A673 (cell line): ENCODE data around the gene CKMT2. TPM values are rescaled to one million over a fixed set of nuclear protein-coding genes. Genes with fewer than 3 reads are reported as not detected.

Experiments
- BruUV-seq: library from RNA; stranded (reverse); fragments of 400-500 nt; replicated peaks from 2 replicates; lab custom pipeline; 2021; lab: Mats Ljungman, UMichigan
- CTCF ChIA-PET: fragments of 300-600 bp; sonication (Branson Sonifier 250); formaldehyde crosslinking; loops from one replicate; lab custom pipeline; 2022; ENCODE audit warnings: antibody characterized with exemption; lab: Charles Lee
- POLR2A ChIA-PET: fragments of 300-600 bp; sonication (Branson Sonifier 250); formaldehyde crosslinking; loops from one replicate; lab custom pipeline; 2022; ENCODE audit warnings: antibody characterized with exemption; ENCODE audit not compliant: low non-redundant PET; lab: Charles Lee
- DNase-seq: peaks from one replicate; pipeline ENCODE4 v3.0.0-alpha.2; 2015; ENCODE audit warnings: low spot score
- H3K27ac ChIP-seq: fragments of 200-600 bp; sonication (generic); 2 replicates; pipeline ENCODE4 v1.5.1; 2016; ENCODE audit warnings: mixed run types, low read depth, mild to moderate bottlenecking, mixed read lengths, antibody characterized with exemption, low read length; ENCODE audit not compliant: poor library complexity, severe bottlenecking
- H3K27me3 ChIP-seq: fragments of 200-600 bp; sonication (generic); replicated peaks from 2 replicates; pipeline ENCODE4 v1.6.1; 2017; ENCODE audit warnings: mixed run types, low read depth, mild to moderate bottlenecking, mixed read lengths, antibody characterized with exemption, low read length; ENCODE audit not compliant: insufficient read depth, poor library complexity
- H3K36me3 ChIP-seq: fragments of 200-600 bp; sonication (generic); 2 replicates; pipeline ENCODE4 v1.6.1; 2016; ENCODE audit warnings: mixed run types, mild to moderate bottlenecking, mixed read lengths, antibody characterized with exemption, low read length; ENCODE audit not compliant: insufficient read depth, poor library complexity, severe bottlenecking
- H3K4me1 ChIP-seq: fragments of 200-600 bp; sonication (generic); 2 replicates; pipeline ENCODE4 v1.6.1; 2017; ENCODE audit warnings: mixed run types, mild to moderate bottlenecking, mixed read lengths, antibody characterized with exemption, low read length; ENCODE audit not compliant: insufficient read depth, poor library complexity, severe bottlenecking
- H3K4me3 ChIP-seq: fragments of 200-600 bp; sonication (generic); 2 replicates; pipeline ENCODE4 v1.5.1; 2016; ENCODE audit warnings: low read depth, mixed run types, mild to moderate bottlenecking, mixed read lengths, low read length; ENCODE audit not compliant: poor library complexity, severe bottlenecking
- H3K9me3 ChIP-seq: fragments of 200-600 bp; sonication (generic); 2 replicates; pipeline ENCODE4 v1.6.1; 2016; ENCODE audit warnings: mixed run types, low read depth, mild to moderate bottlenecking, mixed read lengths, antibody characterized with exemption, low read length; ENCODE audit not compliant: poor library complexity, severe bottlenecking
- EZH2 ChIP-seq: fragments of 200-600 bp; sonication (generic); IDR thresholded peaks from 2 replicates; pipeline ENCODE4 v1.6.1; 2017; ENCODE audit warnings: borderline replicate concordance, low read depth, mild to moderate bottlenecking, mixed read lengths, antibody characterized with exemption, low read length; ENCODE audit not compliant: poor library complexity, severe bottlenecking
- intact Hi-C: fragments of 100-400 bp; cut with micrococcal nuclease; formaldehyde crosslinking; loops from one replicate; pipeline ENCODE4 v1.10.0; 2022; ENCODE audit not compliant: unreplicated experiment
- total RNA-seq: library from RNA; stranded (reverse); gene quantifications from 2 replicates; pipeline ENCODE4 v1.2.3, GENCODE V29; 2021
- TF ChIP-seq, protein P1 (sequence below): fragments of 300-800, 200-600 bp; sonication (generic); conservative IDR thresholded peaks from 2 replicates; pipeline ENCODE4 v1.5.1; 2017; ENCODE audit warnings: low read depth, mild to moderate bottlenecking, antibody characterized with exemption, low read length, moderate library complexity, mixed read lengths

Gene CKMT2
- total RNA-seq, 1 experiment from 2014 or later: not detected

DNA sequence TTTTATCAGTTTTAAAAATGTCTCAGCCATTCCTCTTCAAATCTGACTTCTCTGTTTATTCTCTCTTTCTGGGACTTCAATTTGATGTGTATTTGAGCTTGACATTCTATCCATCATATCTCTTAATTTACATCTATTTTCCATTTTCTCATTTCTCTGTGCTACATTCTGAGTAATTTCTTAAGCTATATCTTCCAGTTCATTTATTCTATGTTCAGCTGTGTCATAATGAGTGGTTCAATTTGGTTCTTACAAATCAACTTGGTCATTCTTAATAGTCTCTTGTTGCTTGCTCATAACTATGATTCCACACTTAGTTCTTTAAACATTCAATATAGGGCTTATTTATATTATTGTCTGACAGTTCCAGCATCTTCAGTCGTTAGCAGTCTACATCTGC, 16.9 kb downstream of the CKMT2 start:
- Histone ChIP-seq H3K36me3 (no peaks in the 10 kb centered on the region), H3K4me3 (no peak overlapping the region), H3K27me3 (no peaks in the 10 kb centered on the region), H3K9me3 (no peaks in the 10 kb centered on the region), H3K27ac (no peak overlapping the region), H3K4me1 (no peaks in the 10 kb centered on the region)
- no TSS peak for BruUV-seq
- no peak for DNase-seq
- POLR2A ChIA-PET: no interaction called here
- intact Hi-C loops: no loop called here
- CTCF ChIA-PET: no interaction called here
- TF ChIP-seq, protein P1, sequence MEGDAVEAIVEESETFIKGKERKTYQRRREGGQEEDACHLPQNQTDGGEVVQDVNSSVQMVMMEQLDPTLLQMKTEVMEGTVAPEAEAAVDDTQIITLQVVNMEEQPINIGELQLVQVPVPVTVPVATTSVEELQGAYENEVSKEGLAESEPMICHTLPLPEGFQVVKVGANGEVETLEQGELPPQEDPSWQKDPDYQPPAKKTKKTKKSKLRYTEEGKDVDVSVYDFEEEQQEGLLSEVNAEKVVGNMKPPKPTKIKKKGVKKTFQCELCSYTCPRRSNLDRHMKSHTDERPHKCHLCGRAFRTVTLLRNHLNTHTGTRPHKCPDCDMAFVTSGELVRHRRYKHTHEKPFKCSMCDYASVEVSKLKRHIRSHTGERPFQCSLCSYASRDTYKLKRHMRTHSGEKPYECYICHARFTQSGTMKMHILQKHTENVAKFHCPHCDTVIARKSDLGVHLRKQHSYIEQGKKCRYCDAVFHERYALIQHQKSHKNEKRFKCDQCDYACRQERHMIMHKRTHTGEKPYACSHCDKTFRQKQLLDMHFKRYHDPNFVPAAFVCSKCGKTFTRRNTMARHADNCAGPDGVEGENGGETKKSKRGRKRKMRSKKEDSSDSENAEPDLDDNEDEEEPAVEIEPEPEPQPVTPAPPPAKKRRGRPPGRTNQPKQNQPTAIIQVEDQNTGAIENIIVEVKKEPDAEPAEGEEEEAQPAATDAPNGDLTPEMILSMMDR: no peak
- TF ChIP-seq EZH2: no peak

DNA sequence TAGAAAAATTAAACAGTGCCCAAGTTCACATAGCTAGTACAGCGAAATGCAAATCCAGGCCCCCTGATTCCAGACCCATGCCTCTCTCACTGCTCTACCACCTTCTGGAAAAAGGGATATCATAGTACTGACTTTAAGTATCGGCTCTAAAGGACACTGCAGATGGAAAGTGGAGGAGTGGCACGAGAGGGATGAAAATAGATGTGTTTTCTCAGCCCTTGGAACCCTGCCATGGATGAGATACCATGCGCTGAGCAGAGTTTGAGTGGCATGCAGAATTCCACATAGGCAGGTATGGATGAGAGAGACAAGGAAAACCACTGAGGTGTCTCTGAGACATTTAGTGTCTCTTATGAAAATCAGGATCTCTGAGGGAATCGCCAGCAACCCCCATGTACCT, 18.8 kb downstream of the CKMT2 start:
- H3K4me1 ChIP-seq: no peaks in the 10 kb centered on the region
- H3K27ac ChIP-seq: no peak overlapping the region
- H3K4me3 ChIP-seq: no peak overlapping the region
- TF ChIP-seq, protein P1: no peak
- TF ChIP-seq EZH2: no peak
- CTCF ChIA-PET: no interaction called here
- intact Hi-C loops: no loop called here
- no peaks in the 10 kb centered on the region for H3K27me3 ChIP-seq
- no peak for DNase-seq
- POLR2A ChIA-PET: no interaction called here
- H3K9me3 ChIP-seq: no peaks in the 10 kb centered on the region
- H3K36me3 ChIP-seq: no peaks in the 10 kb centered on the region
- BruUV-seq: no TSS peak

DNA sequence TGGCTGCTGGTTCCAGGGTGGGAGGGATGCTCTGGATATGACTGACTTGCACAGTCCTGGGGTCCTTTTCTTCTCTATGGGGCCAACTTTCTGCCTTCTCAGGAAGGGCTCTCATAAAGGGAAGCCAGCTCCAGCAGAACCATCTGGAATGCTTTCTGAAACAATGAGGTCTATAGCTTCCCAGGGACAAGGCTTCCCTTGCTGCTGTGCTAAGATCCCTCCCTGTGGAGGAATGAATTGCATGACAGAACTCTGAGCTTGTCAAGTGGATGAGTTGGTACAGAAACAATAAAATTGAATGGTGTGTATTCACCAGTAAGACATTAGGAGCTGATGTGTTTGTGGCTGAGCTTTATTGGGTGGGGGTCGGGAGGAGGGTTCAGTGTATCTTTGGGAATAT, 19.8 kb downstream of the CKMT2 start:
- CTCF ChIA-PET: no interaction called here
- intact Hi-C loops: no loop called here
- no peaks in the 10 kb centered on the region for H3K36me3 ChIP-seq
- H3K9me3 ChIP-seq: no peaks in the 10 kb centered on the region
- TF ChIP-seq, protein P1: no peak
- TF ChIP-seq EZH2: no peak
- no peaks in the 10 kb centered on the region for H3K27me3 ChIP-seq
- POLR2A ChIA-PET: no interaction called here
- H3K27ac ChIP-seq: no peak overlapping the region
- H3K4me3 ChIP-seq: no peak overlapping the region
- H3K4me1 ChIP-seq: no peaks in the 10 kb centered on the region
- no peak for DNase-seq
- BruUV-seq: no TSS peak
